HG03342 (cell line): ENCODE results near the gene PNMT.

Experiments used
- ATAC-seq: cut with Tn5 transposase; IDR thresholded peaks from one replicate; pipeline ENCODE4 v1.9.1; 2021; ENCODE audit warnings: mild to moderate bottlenecking, moderate library complexity; ENCODE audit not compliant: unreplicated experiment

PNMT gene

DNA sequence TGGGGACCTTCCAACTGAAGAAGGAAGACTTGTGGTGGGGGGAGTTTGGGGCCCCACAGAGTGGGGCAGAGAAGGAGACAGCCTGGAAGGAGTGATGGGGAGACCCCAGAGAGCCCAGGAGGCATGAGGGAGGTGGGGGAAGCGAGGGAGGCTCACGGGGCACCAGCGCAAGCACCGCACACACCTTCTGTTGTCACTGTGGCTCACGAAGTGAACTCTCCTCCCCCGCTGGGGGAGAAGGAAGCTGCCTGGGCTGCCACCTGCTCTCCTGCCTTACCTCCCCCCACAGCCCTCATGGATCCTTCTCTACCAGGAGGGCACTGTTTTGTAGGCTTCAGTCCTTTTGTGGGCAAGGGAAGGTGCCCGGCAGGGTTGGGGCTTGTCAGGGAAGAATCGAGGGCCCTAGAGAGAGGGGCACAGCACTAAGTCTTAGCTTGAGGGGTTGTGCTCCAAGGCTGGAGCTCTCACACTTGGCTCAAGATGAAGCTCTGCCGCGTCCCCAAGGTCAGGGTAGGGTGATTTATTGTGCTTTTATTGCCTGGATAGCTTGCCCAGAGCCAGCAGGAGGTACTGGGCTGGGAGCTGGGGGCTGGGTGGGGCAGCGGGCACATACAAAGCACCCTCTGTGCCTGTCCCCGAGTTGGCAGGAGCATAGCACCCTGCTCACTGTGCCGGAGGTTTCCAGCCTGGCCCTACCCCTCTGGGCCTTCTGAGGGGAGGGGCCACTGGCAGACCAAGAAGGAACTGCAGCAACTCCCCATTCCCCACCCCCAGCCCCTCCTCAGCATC is 35.9 kb upstream of the PNMT start:
- ATAC-seq: no peak

- no peak for ATAC-seq
These were observed 34.6 kb upstream of the PNMT start for GRCh38 chr17:39633570-39634183.

DNA sequence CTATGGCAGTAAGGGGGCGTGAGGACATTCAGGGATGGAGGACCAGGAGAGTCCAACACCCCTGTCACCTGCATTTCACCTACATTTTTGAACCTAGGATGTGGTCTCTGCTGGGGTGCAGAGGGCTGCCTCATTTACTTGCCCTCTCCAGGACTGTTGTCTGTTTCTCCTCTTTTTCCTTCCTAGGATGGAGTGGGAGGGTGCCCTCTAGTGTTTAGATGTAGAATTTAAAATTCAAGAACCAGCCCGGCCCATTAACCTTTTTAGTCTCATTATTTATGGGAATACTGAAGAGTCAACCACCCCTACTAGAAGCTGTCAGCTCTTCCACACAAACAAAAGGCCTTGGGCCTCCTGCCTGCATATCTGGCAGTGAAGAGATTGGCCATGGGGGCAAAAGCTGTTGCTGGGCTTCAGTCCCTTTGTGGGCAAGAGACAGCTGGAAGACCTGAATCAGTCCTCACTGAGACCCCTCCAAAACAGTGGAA is 33.8 kb upstream of the PNMT start:
- ATAC-seq: no peak

DNA sequence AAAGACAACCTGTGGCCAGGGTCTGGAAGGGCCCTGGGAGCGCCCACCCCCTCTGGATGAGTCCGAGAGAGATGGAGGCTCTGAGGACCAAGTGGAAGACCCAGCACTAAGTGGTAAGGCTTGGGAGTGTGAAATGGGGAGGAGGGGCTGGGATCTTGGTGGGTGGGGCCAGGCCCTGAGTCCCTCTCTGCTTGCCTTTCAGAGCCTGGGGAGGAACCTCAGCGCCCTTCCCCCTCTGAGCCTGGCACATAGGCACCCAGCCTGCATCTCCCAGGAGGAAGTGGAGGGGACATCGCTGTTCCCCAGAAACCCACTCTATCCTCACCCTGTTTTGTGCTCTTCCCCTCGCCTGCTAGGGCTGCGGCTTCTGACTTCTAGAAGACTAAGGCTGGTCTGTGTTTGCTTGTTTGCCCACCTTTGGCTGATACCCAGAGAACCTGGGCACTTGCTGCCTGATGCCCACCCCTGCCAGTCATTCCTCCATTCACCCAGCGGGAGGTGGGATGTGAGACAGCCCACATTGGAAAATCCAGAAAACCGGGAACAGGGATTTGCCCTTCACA is 32.6 kb upstream of the PNMT start:
- no peak for ATAC-seq

DNA sequence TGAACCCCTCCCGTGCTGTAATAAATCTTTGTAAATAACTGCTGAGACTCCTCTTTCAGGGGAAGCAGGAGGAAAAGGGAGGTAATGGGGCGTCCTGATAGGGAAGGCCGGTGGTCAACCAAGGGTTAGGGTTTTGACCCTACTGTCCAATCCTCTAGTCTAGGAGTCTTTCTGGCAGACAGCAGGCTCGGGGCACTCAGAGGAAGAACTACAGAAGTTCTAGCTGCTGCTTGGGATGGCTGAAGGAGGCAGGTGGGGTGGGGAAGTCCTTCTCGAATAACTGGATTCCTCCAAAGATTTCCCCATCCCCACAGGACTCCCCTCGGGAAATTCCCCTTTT is 31.7 kb upstream of the PNMT start:
- ATAC-seq: peak; percentile 33

DNA sequence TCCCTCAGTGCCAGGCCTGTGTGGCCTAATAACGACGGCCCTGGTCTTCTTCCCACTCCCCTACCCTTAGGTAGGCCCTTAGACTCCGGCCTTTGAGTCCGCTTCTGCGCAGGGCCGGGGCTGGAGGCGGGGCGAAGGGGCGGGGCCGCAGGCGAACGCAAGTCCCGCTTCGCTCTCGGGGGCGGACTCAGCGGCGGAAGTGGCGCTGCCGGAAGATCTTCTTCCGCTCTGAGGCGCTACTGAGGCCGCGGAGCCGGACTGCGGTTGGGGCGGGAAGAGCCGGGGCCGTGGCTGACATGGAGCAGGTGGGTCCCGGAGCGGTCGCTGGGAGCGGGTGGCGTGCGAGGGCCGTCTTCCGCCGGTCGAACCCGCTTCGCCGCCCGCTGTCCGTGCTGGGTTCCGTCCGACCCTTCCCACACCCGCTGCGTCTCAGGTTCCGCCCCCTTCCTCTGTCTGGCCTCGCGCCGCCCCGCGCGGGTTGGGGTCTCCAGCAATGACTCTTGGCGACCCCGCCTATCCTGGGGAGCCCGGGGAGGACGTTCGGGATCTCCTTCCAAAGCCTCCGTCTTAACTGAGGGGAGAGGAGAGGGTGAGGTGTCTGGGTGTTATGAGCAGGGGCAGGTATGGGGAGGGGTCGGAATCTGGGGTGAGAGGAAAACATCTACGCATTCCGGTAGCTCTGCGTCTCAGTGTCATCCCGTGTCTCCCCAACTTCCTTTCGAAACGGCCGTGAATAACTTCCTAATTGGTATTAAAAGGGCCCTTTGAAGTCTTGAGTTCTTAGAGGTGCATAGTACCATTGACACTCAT is 31.1 kb upstream of the PNMT start, which contains the start of gene STARD3:
Gene STARD3, plus strand, starts transcription at position 218 of the 810 bp plus-strand sequence. CDS start 16,388 bp downstream, outside the sequence.
- ATAC-seq: peak; percentile 77

GRCh38 chr17:39638317-39638716 is 29.9 kb upstream of the PNMT start:
- ATAC-seq: no peak

- ATAC-seq: no peak
These were observed 29.2 kb upstream of the PNMT start for GRCh38 chr17:39639043-39639442.

- ATAC-seq: no peak
These were observed 28.4 kb upstream of the PNMT start for GRCh38 chr17:39639566-39640458.

DNA sequence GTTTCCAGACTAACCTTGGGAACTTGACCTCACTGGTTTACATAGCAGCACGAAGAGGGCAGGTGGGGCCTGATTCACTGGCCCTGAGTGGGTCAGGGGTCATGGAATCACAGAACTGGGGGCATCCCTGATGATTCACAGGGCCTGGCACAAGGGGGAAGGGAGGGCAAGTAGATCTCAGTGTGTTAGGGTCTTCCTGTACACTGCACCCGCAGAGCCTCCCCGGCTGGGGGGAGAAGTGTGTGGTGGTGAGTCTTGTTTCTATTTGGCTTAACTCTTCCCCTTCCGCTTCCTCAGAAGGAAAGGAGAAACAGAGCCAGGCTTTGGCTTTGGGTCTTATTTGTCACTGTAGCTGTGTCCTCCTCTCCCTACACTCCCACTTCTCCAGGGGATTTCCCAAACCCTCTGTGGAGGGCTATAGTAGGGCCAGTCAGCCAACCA is 27.6 kb upstream of the PNMT start:
- ATAC-seq: no peak

DNA sequence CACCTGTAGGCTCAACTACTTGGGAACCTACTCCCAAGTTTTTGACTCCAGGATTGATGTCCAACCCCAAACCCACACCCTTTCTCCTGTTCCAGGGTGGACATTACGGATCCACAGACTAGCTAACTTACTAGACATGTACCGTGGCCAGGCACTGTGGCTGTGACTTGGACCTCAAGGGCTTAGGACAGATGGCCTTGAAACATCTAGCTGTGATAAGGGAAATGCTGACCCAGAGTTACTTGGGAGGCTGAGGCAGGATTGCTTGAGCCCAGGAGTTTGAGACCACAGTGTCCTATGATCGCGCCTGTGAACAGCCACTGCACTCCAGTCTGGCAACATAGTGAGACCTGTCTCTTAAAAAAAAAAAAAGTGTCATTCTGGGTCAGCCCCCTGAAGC is 27.2 kb upstream of the PNMT start:
- no peak for ATAC-seq

DNA sequence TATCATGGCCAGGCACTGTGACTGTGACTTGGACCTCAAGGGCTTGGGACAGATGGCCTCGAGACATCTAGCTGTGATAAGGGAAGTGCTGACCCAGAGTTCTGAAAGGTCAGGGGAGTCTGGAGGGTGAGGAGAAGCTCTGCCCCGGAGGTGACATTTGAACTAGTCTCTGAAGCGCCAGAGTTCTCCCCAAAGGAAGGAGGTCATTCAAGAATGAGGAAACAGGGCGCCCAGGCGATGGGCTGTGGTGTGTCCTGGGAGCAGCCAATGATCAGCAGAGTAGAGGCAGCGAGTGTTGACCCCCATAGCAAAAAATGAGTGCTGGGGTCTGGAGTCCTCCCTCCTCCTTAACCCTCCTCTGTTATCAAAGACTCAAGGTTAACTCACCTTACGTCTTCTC is 26.4 kb upstream of the PNMT start:
- no peak for ATAC-seq

DNA sequence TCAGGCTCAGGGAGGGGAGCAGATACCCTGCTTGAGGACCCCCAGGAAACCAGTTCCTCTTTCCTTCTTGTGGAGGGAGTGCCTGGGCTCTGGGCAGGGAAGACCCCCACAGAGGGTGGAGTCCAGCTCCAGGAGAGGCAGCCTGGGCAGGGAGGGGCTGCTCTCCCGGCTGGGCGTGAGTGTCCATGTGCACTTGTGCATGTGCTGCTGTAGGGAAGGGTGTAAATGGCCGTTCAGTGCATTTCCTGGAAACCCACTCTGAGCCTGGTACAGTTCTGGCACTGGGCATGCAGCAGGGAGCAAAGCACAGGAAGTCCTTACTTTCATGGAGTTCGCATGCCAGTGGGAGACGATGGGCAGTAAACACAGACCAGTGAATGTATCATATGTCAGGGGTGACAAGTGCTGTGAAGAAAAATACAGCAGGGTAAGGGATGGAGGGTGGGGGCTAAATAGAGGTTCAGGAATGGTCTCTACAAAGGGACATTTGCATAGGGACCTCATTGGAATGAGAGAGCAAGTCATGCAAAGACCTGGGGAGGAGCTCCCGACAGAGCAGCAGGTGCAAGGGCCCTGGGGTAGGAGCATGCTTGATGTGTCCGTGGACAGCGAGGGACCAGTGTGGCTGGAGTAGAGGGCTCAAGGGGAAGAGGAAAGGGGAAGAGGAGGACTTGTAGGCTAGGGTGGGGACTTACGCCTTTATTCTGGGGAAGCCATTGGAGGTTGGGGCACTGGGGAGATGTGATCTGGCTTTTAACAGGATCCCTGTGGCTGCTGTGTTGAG is 25.8 kb upstream of the PNMT start:
- no peak for ATAC-seq

GRCh38 chr17:39643271-39643670 is 25.0 kb upstream of the PNMT start:
- ATAC-seq: no peak

- ATAC-seq: no peak
These were observed 21.0 kb upstream of the PNMT start for GRCh38 chr17:39647256-39647655.

DNA sequence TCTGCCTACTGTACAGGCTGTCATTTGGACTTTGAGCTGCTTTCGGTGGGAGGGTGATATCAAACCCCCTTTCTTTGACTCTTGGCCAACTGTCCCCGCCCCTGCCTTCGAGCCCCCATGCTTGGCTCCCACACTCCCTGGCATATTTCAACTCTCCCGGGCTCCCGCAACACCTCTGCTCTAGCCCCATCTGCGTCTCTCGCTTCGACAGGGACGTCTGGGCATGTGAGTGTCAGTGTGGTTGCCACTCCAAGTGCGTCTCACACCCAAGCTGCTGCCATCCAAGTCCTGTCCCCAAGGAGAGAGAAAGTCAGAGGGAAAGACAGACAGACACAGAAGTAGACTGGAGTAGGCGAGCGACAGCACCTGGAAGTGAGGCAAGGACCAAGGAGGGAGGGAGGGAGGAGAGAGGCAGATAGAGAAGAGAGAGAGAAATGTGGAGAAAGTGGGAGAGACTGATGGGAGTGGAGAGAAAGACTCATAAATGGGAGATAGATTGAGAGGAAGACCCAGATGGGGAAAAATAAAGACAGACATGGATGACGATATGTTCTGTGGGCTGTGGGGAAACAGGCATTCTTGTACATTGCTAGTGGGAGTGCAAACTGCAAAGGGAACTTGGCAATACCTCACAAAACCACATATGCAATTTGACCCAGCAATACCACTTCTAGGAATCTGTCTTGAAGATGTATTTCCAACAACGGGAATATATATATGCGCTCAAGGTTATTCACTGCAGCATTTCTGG is 19.5 kb upstream of the PNMT start:
- ATAC-seq: no peak

DNA sequence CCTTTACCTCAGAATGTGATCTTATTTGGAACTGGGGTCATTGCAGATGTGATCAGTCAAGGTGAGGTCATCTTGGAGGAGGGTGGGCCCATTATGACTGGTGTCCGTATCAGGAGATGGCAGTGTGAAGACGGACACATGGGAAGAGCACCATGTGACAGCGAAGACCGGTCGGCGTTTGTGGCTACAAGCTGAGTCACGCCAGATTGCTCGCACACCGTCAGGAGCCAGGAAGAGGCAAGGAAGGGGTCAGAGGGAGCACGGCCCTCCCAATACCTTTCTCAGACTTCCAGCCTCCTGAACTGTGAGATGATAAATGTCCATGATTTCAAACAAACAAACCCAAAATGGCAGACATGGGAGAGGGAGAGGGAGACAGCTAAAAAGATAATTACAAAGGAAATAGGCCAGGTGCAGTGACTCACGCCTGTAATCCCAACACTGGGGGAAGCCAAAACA is 18.1 kb upstream of the PNMT start:
- ATAC-seq: no peak

DNA sequence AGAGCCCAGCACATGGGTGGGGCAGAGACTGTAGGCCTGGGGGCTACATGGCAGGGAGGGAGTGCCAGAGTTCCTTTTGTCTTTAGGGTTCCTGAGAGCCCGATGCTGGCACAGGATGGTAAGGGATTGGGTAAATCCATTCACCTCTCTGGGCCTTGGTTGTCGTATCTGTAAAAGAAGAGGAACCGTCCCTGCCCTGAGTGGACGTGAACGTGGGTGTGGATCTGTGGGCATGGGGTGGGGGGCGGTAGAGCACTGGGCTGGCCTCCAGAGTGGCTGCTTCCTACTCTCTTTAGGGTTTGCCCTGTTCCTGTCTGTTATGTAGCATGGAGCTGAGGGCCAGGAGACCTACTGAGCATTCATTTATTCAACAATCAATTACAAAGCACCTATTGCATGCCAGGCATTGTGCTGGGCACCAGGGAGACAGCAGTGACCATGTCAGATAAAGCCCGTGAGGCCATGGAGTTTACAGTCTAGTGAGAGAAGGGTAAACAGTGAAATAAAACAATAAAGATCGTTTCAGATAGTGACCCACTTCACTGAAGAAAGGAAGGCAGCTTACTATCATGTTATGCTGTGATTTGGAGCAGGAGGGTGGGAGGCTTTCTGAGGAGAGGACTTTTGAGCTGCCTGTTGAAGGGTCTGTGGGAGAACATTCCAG is 16.2 kb upstream of the PNMT start:
- ATAC-seq: no peak
